Stomach (tissue), 9 donors: Measurements from ENCODE around the gene CSF1. TPM values are rescaled to one million over a fixed set of nuclear protein-coding genes. Genes with fewer than 3 reads are reported as not detected.

Experiments
- DNase-seq, 2 donors: peaks; one replicate each; pipeline versions ENCODE4 v3.0.0 to v3.0.0-alpha.2; 2013 to 2019
- H3K27ac ChIP-seq, 5 donors: fragments of 200-600 bp in 4 of 5; sonication (generic) in 4 of 5; one replicate each; pipeline ENCODE4 v1.5.1; 2013 to 2019; ENCODE audit warnings: mild to moderate bottlenecking in 1 of 5, moderate library complexity in 1 of 5
- H3K27me3 ChIP-seq, 3 donors: fragments of 200-600 bp; sonication (generic); one replicate each; pipeline ENCODE4 v1.5.1; 2017 to 2019; ENCODE audit warnings: mixed run types in 1 of 3
- H3K36me3 ChIP-seq, 4 donors: fragments of 200-600 bp; sonication (generic); 1 replicate in 3 of 4; 2 replicates in 1 of 4; pipeline ENCODE4 v1.5.1; 2016 to 2019
- H3K4me1 ChIP-seq, 4 donors: fragments of 200-600 bp; sonication (generic); one replicate each; pipeline ENCODE4 v1.5.1; 2016 to 2019
- H3K4me3 ChIP-seq, 4 donors: fragments of 200-600 bp; sonication (generic) in 3 of 4; one replicate each; pipeline ENCODE4 v1.5.1; 2016 to 2019; ENCODE audit warnings: mild to moderate bottlenecking in 1 of 4
- H3K9me3 ChIP-seq, 4 donors: fragments of 200-600 bp; sonication (generic); one replicate each; pipeline ENCODE4 v1.5.1; 2016 to 2019
- CTCF ChIP-seq, 7 experiments: fragments of 450-650 bp in 4 of 7; fragments of 200-600 bp in 3 of 7; sonication (generic) in 3 of 7; IDR thresholded peaks; one replicate each; pipeline ENCODE4 v1.5.1; 2016 to 2019; ENCODE audit warnings: antibody characterized with exemption in 7 of 7, control low read depth in 2 of 7, mild to moderate bottlenecking in 1 of 7
- EP300 ChIP-seq: sonication (generic); formaldehyde crosslinking; IDR thresholded peaks from one replicate; pipeline ENCODE4 v1.6.1; 2017; ENCODE audit warnings: antibody characterized with exemption
- POLR2A ChIP-seq, 4 donors: fragments of 450-650 bp; IDR thresholded peaks; one replicate each; pipeline ENCODE4 v1.6.1; 2016; ENCODE audit warnings: antibody characterized with exemption in 4 of 4, control low read depth in 2 of 4, mild to moderate bottlenecking in 1 of 4, moderate library complexity in 1 of 4
- POLR2AphosphoS5 ChIP-seq, 3 donors: sonication (generic); formaldehyde crosslinking; IDR thresholded peaks; one replicate each; pipeline ENCODE4 v1.6.1; 2016; ENCODE audit warnings: antibody characterized with exemption in 3 of 3
- whole genome bisulfite sequencing, 5 donors: extraction: QIAGEN DNeasy Blood & Tissue Kit in 3 of 5; methylation state at CpG; one replicate each; pipeline versions ENCODE4 v1.1.5 to v1.1.7; 2013 to 2018; 5-methylcytosine and 5-hydroxymethylcytosine counted together
- intact Hi-C: fragments of 100-400 bp; cut with DNase I; formaldehyde crosslinking; loops from one replicate; pipeline ENCODE4 v1.15.1; 2023; ENCODE audit warnings: low total_unique reads
- polyA plus RNA-seq, 3 donors: library from polyadenylated mRNA; stranded (reverse); fragments of 200-250 nt; gene quantifications; one replicate each; pipeline ENCODE4 v1.2.3, GENCODE V29; 2013
- total RNA-seq, 5 donors: library from RNA; depleted of rRNA; stranded (reverse); fragments of >200 nt; gene quantifications; one replicate each; pipeline versions ENCODE4 v1.1.0 to v1.2.3, GENCODE V29; 2014 to 2016
- donor health status: healthy with polysubstance abuse.
- donor health status: Bipolar disorder and iron deficiency.
- donor health status: healthy.

Gene CSF1
- total and polyA plus RNA-seq, 8 donors: 6.6 to 82.3 (median 11.9) TPM

- Histone ChIP-seq H3K27ac (peak overlapping the region; percentile 58 to 86 (median 66)), H3K4me1 (peaks cover 47 to 62% (median 57%) of the 10 kb centered on the region in 4 donors), H3K36me3 (peaks cover 10 to 14% (median 12%) of the 10 kb centered on the region in 4 donors), H3K9me3 (peaks cover 0 to 22% (median 10%) of the 10 kb centered on the region in 4 donors), H3K27me3 (no peaks in the 10 kb centered on the region), H3K4me3 (no peak overlapping the region)
- no peak for TF ChIP-seq POLR2AphosphoS5 (IDR thresholded peaks at IDR 0.05)
- TF ChIP-seq CTCF (IDR thresholded peaks at IDR 0.05): no peak
- TF ChIP-seq EP300: no peak
- TF ChIP-seq POLR2A (IDR thresholded peaks at IDR 0.05): no peak
- DNase-seq: peak in 1 of 2 donors; percentile 29
- intact Hi-C loops: no loop called here
- WGBS, 5 donors: 41 to 54% (median 44%) methylated on average over 10 of the region's 10 CpGs
Observed at GRCh38 chr1:109933856-109934711, 23.4 kb downstream of the CSF1 start.

GRCh38 chr1:109935451-109935900, 24.8 kb downstream of the CSF1 start:
- TF ChIP-seq POLR2AphosphoS5 (IDR thresholded peaks at IDR 0.05) (peak in 2 of 3 donors; percentile 53 to 85), EP300 (no peak)
- H3K4me1 ChIP-seq: peaks cover 36 to 48% (median 43%) of the 10 kb centered on the region in 4 donors
- 32 to 63% (median 45%) methylated on average over 4 of the region's 4 CpGs for WGBS, 5 donors
- H3K36me3 ChIP-seq: peaks cover 0 to under 1% (median 0%) of the 10 kb centered on the region in 4 donors
- peak overlapping the region; percentile 66 to 86 (median 75) for H3K27ac ChIP-seq
- no peaks in the 10 kb centered on the region for H3K27me3 ChIP-seq
- peak; percentile 78 to 81 for DNase-seq
- intact Hi-C loops: no loop called here
- H3K4me3 ChIP-seq: no peak overlapping the region
- peaks cover 0 to 22% (median 10%) of the 10 kb centered on the region in 4 donors for H3K9me3 ChIP-seq

- Histone ChIP-seq H3K27me3 (no peaks in the 10 kb centered on the region), H3K4me3 (no peak overlapping the region), H3K9me3 (peaks cover 0 to 22% (median 10%) of the 10 kb centered on the region in 4 donors), H3K36me3 (no peaks in the 10 kb centered on the region), H3K4me1 (peaks cover 25 to 31% (median 30%) of the 10 kb centered on the region in 4 donors), H3K27ac (no peak overlapping the region)
- WGBS, 5 donors: 92 to 100% (median 96%) methylated on average over 1 of the region's 1 CpG
- intact Hi-C loops: no loop called here
- no peak for TF ChIP-seq EP300
- TF ChIP-seq CTCF (IDR thresholded peaks at IDR 0.05): no peak
- TF ChIP-seq POLR2A (IDR thresholded peaks at IDR 0.05): no peak
- TF ChIP-seq POLR2AphosphoS5 (IDR thresholded peaks at IDR 0.05): no peak
- DNase-seq: no peak
Observed at GRCh38 chr1:109937738-109938137, 27.1 kb downstream of the CSF1 start.

GRCh38 chr1:109938556-109938955, 27.9 kb downstream of the CSF1 start:
- TF ChIP-seq POLR2A (IDR thresholded peaks at IDR 0.05): no peak
- TF ChIP-seq POLR2AphosphoS5 (IDR thresholded peaks at IDR 0.05): no peak
- TF ChIP-seq CTCF (IDR thresholded peaks at IDR 0.05): no peak
- TF ChIP-seq EP300: no peak
- H3K27me3 ChIP-seq: no peaks in the 10 kb centered on the region
- H3K36me3 ChIP-seq: no peaks in the 10 kb centered on the region
- peaks cover 23 to 26% (median 24%) of the 10 kb centered on the region in 4 donors for H3K4me1 ChIP-seq
- intact Hi-C loops: no loop called here
- peaks cover 0 to 22% (median 10%) of the 10 kb centered on the region in 4 donors for H3K9me3 ChIP-seq
- no peak overlapping the region for H3K4me3 ChIP-seq
- no peak for DNase-seq
- WGBS, 5 donors: 95 to 100% (median 98%) methylated on average over 2 of the region's 2 CpGs
- no peak overlapping the region for H3K27ac ChIP-seq
